ENCODE measurements around the gene CHST1.

Gene CHST1

DNA sequence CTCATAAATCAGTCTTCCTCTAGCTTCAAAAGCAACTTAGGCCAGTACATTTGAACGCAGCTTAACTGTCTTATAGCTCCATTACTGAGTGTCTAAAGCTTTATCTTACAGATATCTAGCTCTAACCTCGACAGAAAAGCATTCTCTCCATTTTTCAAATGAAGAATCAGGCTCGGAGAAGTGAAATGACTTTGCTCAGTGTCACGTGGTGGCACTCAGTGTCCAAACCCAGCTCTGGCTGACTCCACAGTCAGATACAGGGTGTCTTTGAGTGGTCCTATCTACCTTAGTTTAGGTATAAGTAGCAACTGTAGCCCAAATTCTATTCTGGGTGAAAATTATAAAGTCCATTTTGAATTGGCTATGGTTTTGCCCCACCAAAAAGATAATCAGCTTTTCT is 38.7 kb upstream of the CHST1 start:
- TF ChIP-seq, protein P1, sequence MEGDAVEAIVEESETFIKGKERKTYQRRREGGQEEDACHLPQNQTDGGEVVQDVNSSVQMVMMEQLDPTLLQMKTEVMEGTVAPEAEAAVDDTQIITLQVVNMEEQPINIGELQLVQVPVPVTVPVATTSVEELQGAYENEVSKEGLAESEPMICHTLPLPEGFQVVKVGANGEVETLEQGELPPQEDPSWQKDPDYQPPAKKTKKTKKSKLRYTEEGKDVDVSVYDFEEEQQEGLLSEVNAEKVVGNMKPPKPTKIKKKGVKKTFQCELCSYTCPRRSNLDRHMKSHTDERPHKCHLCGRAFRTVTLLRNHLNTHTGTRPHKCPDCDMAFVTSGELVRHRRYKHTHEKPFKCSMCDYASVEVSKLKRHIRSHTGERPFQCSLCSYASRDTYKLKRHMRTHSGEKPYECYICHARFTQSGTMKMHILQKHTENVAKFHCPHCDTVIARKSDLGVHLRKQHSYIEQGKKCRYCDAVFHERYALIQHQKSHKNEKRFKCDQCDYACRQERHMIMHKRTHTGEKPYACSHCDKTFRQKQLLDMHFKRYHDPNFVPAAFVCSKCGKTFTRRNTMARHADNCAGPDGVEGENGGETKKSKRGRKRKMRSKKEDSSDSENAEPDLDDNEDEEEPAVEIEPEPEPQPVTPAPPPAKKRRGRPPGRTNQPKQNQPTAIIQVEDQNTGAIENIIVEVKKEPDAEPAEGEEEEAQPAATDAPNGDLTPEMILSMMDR (IDR thresholded peaks at IDR 0.05; ENCODE audit: unreplicated experiment in 3 of 3), result no peak
- Mint-ChIP-seq H3K4me3 (no peak overlapping the region), H3K4me1 (no peaks in the 10 kb centered on the region), H3K9me3 (peaks cover 4% of the 10 kb centered on the region), H3K27ac (no peak overlapping the region), H3K36me3 (ENCODE audit: low read depth) (no peaks in the 10 kb centered on the region), H3K27me3 (ENCODE audit: low read depth) (peaks cover 42% of the 10 kb centered on the region)

DNA sequence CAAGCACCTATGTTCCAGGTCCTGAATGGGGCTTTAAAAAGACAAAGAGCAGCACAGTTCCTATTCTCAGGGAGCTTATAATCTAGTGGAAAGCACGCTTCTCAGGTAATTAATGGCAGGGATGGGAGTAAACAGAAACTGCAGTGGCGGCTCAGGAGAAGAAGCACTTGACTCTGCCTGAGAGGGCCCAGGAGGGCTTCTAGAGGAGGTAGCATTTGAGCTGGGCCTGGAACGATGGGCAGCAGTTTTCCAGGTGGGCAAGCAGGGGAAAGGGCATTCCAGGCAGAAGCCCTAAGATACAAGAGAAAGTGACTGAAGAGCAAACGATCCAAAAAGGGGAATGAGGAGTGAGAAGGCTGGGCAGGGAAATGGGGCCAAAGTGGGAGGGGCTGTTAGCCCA is 37.1 kb upstream of the CHST1 start:
- no peaks in the 10 kb centered on the region for H3K36me3 Mint-ChIP-seq (ENCODE audit: low read depth)
- TF ChIP-seq, protein P1 (IDR thresholded peaks at IDR 0.05; ENCODE audit: unreplicated experiment in 3 of 3), result no peak

DNA sequence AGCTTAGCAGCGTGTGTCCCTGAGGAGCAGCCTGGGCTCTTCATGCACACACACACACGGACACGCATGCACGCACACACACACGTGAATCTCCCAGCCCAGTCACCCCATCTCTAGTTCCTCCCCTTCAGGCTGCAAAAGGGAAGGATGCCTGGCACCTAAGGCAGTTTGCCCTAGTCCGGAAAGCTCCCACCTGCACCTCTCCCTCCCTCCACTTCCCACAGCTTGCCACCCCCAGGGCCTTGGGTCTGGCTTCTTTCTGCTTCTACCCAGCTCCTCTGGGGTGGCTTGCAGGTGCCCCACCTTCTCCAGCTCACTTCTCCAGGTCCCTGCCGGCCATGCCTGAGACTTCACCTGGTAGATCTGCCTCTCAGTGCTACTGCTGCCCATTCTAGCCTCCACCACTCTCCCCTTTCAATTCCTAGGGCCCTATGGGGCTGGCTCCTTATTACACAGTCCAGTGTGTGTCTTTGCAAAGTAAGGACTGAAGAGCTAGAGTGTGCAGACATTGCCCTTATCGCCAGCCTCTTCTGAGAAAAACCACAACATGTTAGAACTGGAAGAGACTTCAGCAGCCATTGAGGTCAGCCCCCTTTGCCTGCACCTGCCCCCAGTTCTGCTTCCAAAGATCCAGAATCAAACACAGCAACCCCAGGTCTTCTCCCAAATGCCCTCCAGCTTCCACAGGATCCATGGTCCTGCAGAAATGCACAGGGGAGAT is 33.5 kb upstream of the CHST1 start:
- TF ChIP-seq, protein P1 (IDR thresholded peaks at IDR 0.05; ENCODE audit: unreplicated experiment in 3 of 3), result no peak
- H3K27ac Mint-ChIP-seq, result no peak overlapping the region
- H3K4me3 Mint-ChIP-seq, result no peak overlapping the region
- peaks cover 4% of the 10 kb centered on the region for H3K9me3 Mint-ChIP-seq
- H3K27me3 Mint-ChIP-seq (ENCODE audit: low read depth), result peaks cover 42% of the 10 kb centered on the region
- no peaks in the 10 kb centered on the region for H3K36me3 Mint-ChIP-seq (ENCODE audit: low read depth)
- peaks cover 7% of the 10 kb centered on the region for H3K4me1 Mint-ChIP-seq

More for the DNA sequence above, 37.1 kb upstream of the CHST1 start:
- peaks cover 42% of the 10 kb centered on the region for H3K27me3 Mint-ChIP-seq (ENCODE audit: low read depth)
- H3K4me3 Mint-ChIP-seq, result no peak overlapping the region
- H3K9me3 Mint-ChIP-seq, result peaks cover 4% of the 10 kb centered on the region
- H3K27ac Mint-ChIP-seq, result no peak overlapping the region
- H3K4me1 Mint-ChIP-seq, result peaks cover under 1% of the 10 kb centered on the region

DNA sequence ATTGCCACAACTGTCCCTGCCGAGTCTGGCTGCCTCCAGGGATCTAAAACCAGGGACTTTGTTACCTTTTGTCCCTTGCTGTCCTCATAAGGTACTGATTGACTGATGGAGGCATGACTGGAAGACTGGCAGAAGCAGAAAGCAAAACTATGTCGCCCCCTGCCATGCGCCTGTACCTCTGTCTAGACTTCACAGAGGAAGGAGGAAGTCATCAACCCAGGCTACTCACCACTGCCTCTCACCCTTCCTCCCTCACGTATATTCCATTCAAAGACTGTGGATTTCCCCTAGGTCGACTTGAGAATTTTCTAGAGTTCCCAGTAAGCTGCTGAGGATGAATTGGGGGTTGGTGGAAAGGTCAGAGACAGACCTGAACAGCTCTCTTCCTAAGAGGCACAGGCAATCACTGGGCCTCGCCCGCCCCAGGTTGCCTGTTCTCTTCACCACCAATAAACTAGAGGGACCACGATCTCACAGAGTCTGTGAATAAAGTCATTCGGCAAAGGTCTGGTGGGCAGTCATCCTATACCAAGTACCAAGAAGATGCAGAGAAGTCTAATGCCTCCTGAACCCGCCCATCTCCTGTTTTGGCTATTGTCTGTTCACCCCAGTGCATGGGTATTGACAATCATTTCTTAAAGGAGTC is 27.5 kb upstream of the CHST1 start:
- Mint-ChIP-seq H3K27me3 (ENCODE audit: low read depth) (peaks cover 29% of the 10 kb centered on the region), H3K4me1 (peaks cover 7% of the 10 kb centered on the region), H3K4me3 (no peak overlapping the region), H3K36me3 (ENCODE audit: low read depth) (no peaks in the 10 kb centered on the region), H3K9me3 (no peaks in the 10 kb centered on the region), H3K27ac (no peak overlapping the region)
- TF ChIP-seq, protein P1 (IDR thresholded peaks at IDR 0.05; ENCODE audit: unreplicated experiment in 3 of 3), result no peak

DNA sequence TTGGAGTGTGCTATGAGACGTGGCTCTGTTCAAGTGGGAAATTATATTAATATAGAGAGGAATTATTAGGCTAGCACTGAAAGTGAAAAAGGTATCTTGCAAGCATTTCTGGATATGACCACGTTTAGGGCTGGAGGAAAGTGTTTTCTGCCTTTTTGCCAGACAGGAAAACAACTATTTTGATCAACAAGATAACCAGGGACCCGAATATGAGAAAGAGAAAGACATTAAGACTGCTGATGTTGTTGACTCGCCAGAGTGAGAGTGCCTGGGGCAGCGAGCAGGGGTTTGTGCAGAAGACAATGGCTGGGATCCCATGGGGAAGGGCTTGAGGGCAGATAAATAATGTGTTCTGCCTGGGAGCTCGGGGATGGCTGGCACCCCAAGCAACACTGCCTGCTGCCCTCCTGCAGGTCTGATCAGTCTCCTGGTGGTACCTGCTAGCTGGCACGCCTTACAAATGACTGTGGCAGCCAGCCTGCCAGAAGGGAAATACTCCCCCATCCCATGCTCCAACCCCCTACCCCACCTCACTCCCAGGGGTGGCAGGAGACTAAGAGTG is 23.1 kb upstream of the CHST1 start:
- H3K27ac Mint-ChIP-seq, result no peak overlapping the region
- peaks cover 46% of the 10 kb centered on the region for H3K27me3 Mint-ChIP-seq (ENCODE audit: low read depth)
- TF ChIP-seq, protein P1 (IDR thresholded peaks at IDR 0.05; ENCODE audit: unreplicated experiment in 3 of 3), result no peak
- no peak overlapping the region for H3K4me3 Mint-ChIP-seq
- H3K4me1 Mint-ChIP-seq, result peaks cover 21% of the 10 kb centered on the region
- H3K9me3 Mint-ChIP-seq, result no peaks in the 10 kb centered on the region
- H3K36me3 Mint-ChIP-seq (ENCODE audit: low read depth), result no peaks in the 10 kb centered on the region

Measured in nephron (organoid).